Skeletal muscle cell (primary cell): ENCODE data around the gene GDF11.

Experiments used
- DNase-seq: peaks from one replicate; pipeline ENCODE4 v3.0.0-alpha.2; 2010; ENCODE audit warnings: low read depth
- H3K4me3 ChIP-seq: 2 replicates; pipeline ENCODE4 v1.5.1; 2011; ENCODE audit warnings: low read depth, mild to moderate bottlenecking, control low read depth, low read length, moderate library complexity

GDF11 gene

GRCh38 chr12:55720071-55720564 is 22.8 kb upstream of the GDF11 start, which contains the start of gene RDH5:
Gene RDH5, plus strand, starts transcription at chr12:55720393. Its CDS starts 792 bp downstream, at chr12:55721185.
- DNase-seq, result peak; percentile 82

GRCh38 chr12:55720894-55721444 is 22.0 kb upstream of the GDF11 start:
- DNase-seq, result peak; percentile 76

More at GRCh38 chr12:55720071-55720564, 22.8 kb upstream of the GDF11 start, which contains the start of gene RDH5:
- peak within 1 kb of the TSS; percentile 10 for H3K4me3 ChIP-seq

GRCh38 chr12:55721601-55722213 is 21.2 kb upstream of the GDF11 start:
- H3K4me3 ChIP-seq, result no peak overlapping the region
- DNase-seq, result no peak

More at GRCh38 chr12:55720894-55721444, 22.0 kb upstream of the GDF11 start:
- no peak overlapping the region for H3K4me3 ChIP-seq

GRCh38 chr12:55722948-55723347 is 20.0 kb upstream of the GDF11 start:
- no peak overlapping the region for H3K4me3 ChIP-seq

GRCh38 chr12:55723516-55724225 is 19.3 kb upstream of the GDF11 start:
- DNase-seq, result no peak
- H3K4me3 ChIP-seq, result no peak overlapping the region

More at GRCh38 chr12:55722948-55723347, 20.0 kb upstream of the GDF11 start:
- no peak for DNase-seq

GRCh38 chr12:55724226-55724939 is 18.5 kb upstream of the GDF11 start:
- no peak for DNase-seq
- H3K4me3 ChIP-seq, result no peak overlapping the region

- no peak overlapping the region for H3K4me3 ChIP-seq
Observed at GRCh38 chr12:55724940-55725309, 18.0 kb upstream of the GDF11 start.

GRCh38 chr12:55725556-55725955 is 17.4 kb upstream of the GDF11 start:
- no peak overlapping the region for H3K4me3 ChIP-seq
- DNase-seq, result no peak

More at GRCh38 chr12:55724940-55725309, 18.0 kb upstream of the GDF11 start:
- DNase-seq, result no peak

GRCh38 chr12:55726971-55727370 is 16.0 kb upstream of the GDF11 start:
- H3K4me3 ChIP-seq, result peak overlapping the region; percentile 90
- DNase-seq, result no peak

GRCh38 chr12:55727643-55728185 is 15.2 kb upstream of the GDF11 start:
- DNase-seq, result no peak
- peak overlapping the region; percentile 90 for H3K4me3 ChIP-seq

GRCh38 chr12:55728186-55728938 is 14.6 kb upstream of the GDF11 start:
- peak overlapping the region; percentile 90 for H3K4me3 ChIP-seq
- DNase-seq, result no peak

- H3K4me3 ChIP-seq, result peak within 1 kb of the TSS; percentile 90
Observed at GRCh38 chr12:55728939-55729818, 13.7 kb upstream of the GDF11 start, which contains the start of gene CD63. Gene CD63, minus strand, starts transcription at chr12:55729009. Its CDS starts 668 bp downstream, at chr12:55728341.

GRCh38 chr12:55729819-55730818 is 12.8 kb upstream of the GDF11 start:
- no peak for DNase-seq
- H3K4me3 ChIP-seq, result peak overlapping the region; percentile 90

More at GRCh38 chr12:55728939-55729818, 13.7 kb upstream of the GDF11 start, which contains the start of gene CD63:
- DNase-seq, result peak; percentile 88

- H3K4me3 ChIP-seq, result no peak overlapping the region
- DNase-seq, result no peak
Observed at GRCh38 chr12:55732288-55732687, 10.6 kb upstream of the GDF11 start.

GRCh38 chr12:55733021-55733555 is 9.8 kb upstream of the GDF11 start:
- DNase-seq, result no peak
- H3K4me3 ChIP-seq, result no peak overlapping the region

- no peak for DNase-seq
- no peak overlapping the region for H3K4me3 ChIP-seq
Observed at GRCh38 chr12:55733858-55734257, 9.1 kb upstream of the GDF11 start.
